H1 (cell line): ENCODE measurements around the gene TSEN2. TPM values are rescaled to one million over a fixed set of nuclear protein-coding genes. Genes with fewer than 3 reads are reported as not detected.

Experiments used
- CTCF ChIA-PET: fragments of 300-600 bp; sonication (Branson Sonifier 250); formaldehyde crosslinking; loops from one replicate; lab custom pipeline; 2021; ENCODE audit not compliant: partially characterized antibody; lab: Charles Lee
- POLR2A ChIA-PET: fragments of 300-600 bp; sonication (Branson Sonifier 250); formaldehyde crosslinking; loops from one replicate; lab custom pipeline; 2021; ENCODE audit warnings: inconsistent platforms; ENCODE audit not compliant: partially characterized antibody; lab: Charles Lee
- DNase-seq, 2 experiments: peaks; one replicate each; pipeline versions ENCODE4 v3.0.0 to v3.0.0-alpha.2; 2010 to 2022; ENCODE audit warnings: low spot score in 2 of 2, low read depth in 1 of 2, mixed read lengths in 1 of 2
- FAIRE-seq: peaks from 2 replicates; lab custom pipeline; 2011; peaks lifted over from hg19 to GRCh38; lab: Jason Lieb, UNC
- H2AFZ ChIP-seq: 2 replicates; pipeline ENCODE4 v1.8.1; 2012; ENCODE audit warnings: low read length, inconsistent platforms
- H2AK5ac ChIP-seq: 2 replicates; pipeline ENCODE4 v1.6.1; 2013; ENCODE audit warnings: low read depth, low read length
- H2BK120ac ChIP-seq: replicated peaks from 2 replicates; pipeline ENCODE3; 2013; ENCODE audit warnings: low read depth, low read length, inconsistent platforms
- H2BK12ac ChIP-seq: 2 replicates; pipeline ENCODE4 v1.6.1; 2013; ENCODE audit warnings: low read depth, low read length
- H2BK15ac ChIP-seq: 2 replicates; pipeline ENCODE4 v1.6.1; 2013; ENCODE audit warnings: low read length
- H2BK20ac ChIP-seq: 2 replicates; pipeline ENCODE4 v1.6.1; 2013; ENCODE audit warnings: low read length
- H2BK5ac ChIP-seq: 2 replicates; pipeline ENCODE4 v1.6.1; 2013; ENCODE audit warnings: low read depth, low read length
- H3K14ac ChIP-seq: 2 replicates; pipeline ENCODE4 v1.6.1; 2013; ENCODE audit warnings: inconsistent platforms; ENCODE audit not compliant: insufficient read length
- H3K18ac ChIP-seq: 2 replicates; pipeline ENCODE4 v1.6.1; 2013; ENCODE audit warnings: low read length; ENCODE audit errors: extremely low read depth
- H3K23ac ChIP-seq: 2 replicates; pipeline ENCODE4 v1.6.1; 2013; ENCODE audit warnings: inconsistent platforms; ENCODE audit not compliant: insufficient read length
- H3K23me2 ChIP-seq: 2 replicates; pipeline ENCODE4 v1.6.1; 2013; ENCODE audit warnings: low read depth, low read length
- H3K27ac ChIP-seq: 2 replicates; pipeline ENCODE4 v1.6.1; 2011; ENCODE audit warnings: low read depth, low read length, inconsistent platforms
- H3K27me3 ChIP-seq, 4 experiments: replicated peaks in 1 of 4; 1 replicate in 1 of 4; 2 replicates in 3 of 4; pipeline versions ENCODE4 v1.6.1 to v1.8.1; 2011 to 2013; ENCODE audit warnings: low read length in 3 of 4, mild to moderate bottlenecking in 3 of 4, inconsistent platforms in 2 of 4, mixed read lengths in 2 of 4, moderate library complexity in 1 of 4; ENCODE audit not compliant: control insufficient read depth in 3 of 4, insufficient read depth in 3 of 4; ENCODE audit errors: extremely low read depth in 1 of 4
- H3K36me3 ChIP-seq, 4 experiments: 2 replicates each; pipeline versions ENCODE4 v1.6.1 to v1.8.1; 2011 to 2013; ENCODE audit warnings: mild to moderate bottlenecking in 4 of 4, low read length in 3 of 4, moderate library complexity in 2 of 4, control low read depth in 1 of 4, inconsistent platforms in 1 of 4; ENCODE audit not compliant: insufficient read depth in 4 of 4, control insufficient read depth in 2 of 4
- H3K4ac ChIP-seq: replicated peaks from 2 replicates; pipeline ENCODE3; 2013; ENCODE audit warnings: low read length, low read depth, mixed read lengths, inconsistent platforms; ENCODE audit not compliant: insufficient read length
- H3K4me1 ChIP-seq, 4 experiments: replicated peaks in 1 of 4; 1 replicate in 1 of 4; 2 replicates in 3 of 4; pipeline versions ENCODE4 v1.6.1 to v1.8.1; 2011 to 2013; ENCODE audit warnings: low read length in 3 of 4, inconsistent platforms in 2 of 4, mixed read lengths in 1 of 4; ENCODE audit not compliant: insufficient read depth in 4 of 4, control insufficient read depth in 3 of 4
- H3K4me2 ChIP-seq, 2 experiments: 2 replicates each; pipeline versions ENCODE4 v1.6.1 to v1.8.1; 2011 to 2013; ENCODE audit warnings: low read depth in 2 of 2, low read length in 2 of 2, control low read depth in 1 of 2, inconsistent platforms in 1 of 2, mild to moderate bottlenecking in 1 of 2; ENCODE audit not compliant: insufficient read depth in 1 of 2
- H3K4me3 ChIP-seq, 4 experiments: fragments of 200-600, 300-600 bp in 1 of 4; sonication (generic), shearing (Covaris generic), sonication (Bioruptor Twin) in 1 of 4; 2 replicates each; pipeline versions ENCODE4 v1.5.1 to v1.8.1; 2011 to 2016; ENCODE audit warnings: low read length in 4 of 4, low read depth in 3 of 4, control low read depth in 2 of 4, inconsistent platforms in 2 of 4, mild to moderate bottlenecking in 2 of 4, mixed read lengths in 1 of 4, moderate library complexity in 1 of 4; ENCODE audit not compliant: insufficient read depth in 2 of 4; ENCODE audit errors: extremely low read depth in 1 of 4
- H3K56ac ChIP-seq: replicated peaks from 2 replicates; pipeline ENCODE3; 2013; ENCODE audit warnings: low read depth, mild to moderate bottlenecking, mixed read lengths, low read length, inconsistent platforms; ENCODE audit not compliant: insufficient read length
- H3K79me1 ChIP-seq: 2 replicates; pipeline ENCODE4 v1.6.1; 2013; ENCODE audit warnings: low read depth, low read length, control low read depth
- H3K79me2 ChIP-seq, 2 experiments: 2 replicates each; pipeline versions ENCODE4 v1.6.1 to v1.8.1; 2012 to 2013; ENCODE audit warnings: low read length in 2 of 2, mild to moderate bottlenecking in 2 of 2, inconsistent platforms in 1 of 2; ENCODE audit not compliant: insufficient read depth in 2 of 2, control insufficient read depth in 1 of 2
- H3K9ac ChIP-seq, 4 experiments: replicated peaks in 1 of 4; 1 replicate in 1 of 4; 2 replicates in 3 of 4; pipeline versions ENCODE4 v1.6.1 to v1.8.1; 2011 to 2013; ENCODE audit warnings: low read depth in 3 of 4, low read length in 3 of 4, control low read depth in 2 of 4, mild to moderate bottlenecking in 2 of 4, moderate library complexity in 2 of 4, inconsistent platforms in 1 of 4; ENCODE audit errors: extremely low read depth in 1 of 4
- H3K9me3 ChIP-seq, 2 experiments: 2 replicates each; pipeline versions ENCODE4 v1.6.1 to v1.8.1; 2012 to 2013; ENCODE audit warnings: mild to moderate bottlenecking in 2 of 2, moderate library complexity in 2 of 2, control low read depth in 1 of 2, inconsistent platforms in 1 of 2, low read depth in 1 of 2, low read length in 1 of 2, mixed read lengths in 1 of 2; ENCODE audit not compliant: insufficient read depth in 2 of 2
- H4K20me1 ChIP-seq, 2 experiments: replicated peaks in 1 of 2; 2 replicates each; pipeline versions ENCODE3 to v1.8.1; 2011 to 2013; ENCODE audit warnings: inconsistent platforms in 2 of 2, low read length in 2 of 2, mild to moderate bottlenecking in 1 of 2; ENCODE audit not compliant: insufficient read depth in 2 of 2, control insufficient read depth in 1 of 2
- H4K5ac ChIP-seq: 2 replicates; pipeline ENCODE4 v1.6.1; 2013; ENCODE audit warnings: low read length, low read depth, mixed read lengths, inconsistent platforms; ENCODE audit not compliant: insufficient read length
- H4K8ac ChIP-seq: 2 replicates; pipeline ENCODE4 v1.8.0; 2013; ENCODE audit warnings: mild to moderate bottlenecking, moderate library complexity, low read length, inconsistent platforms; ENCODE audit not compliant: insufficient read depth; ENCODE audit errors: extremely low read depth
- H4K91ac ChIP-seq: replicated peaks from 2 replicates; pipeline ENCODE3; 2013; ENCODE audit warnings: low read length, mixed read lengths, inconsistent platforms; ENCODE audit not compliant: insufficient read length
- BCL11A ChIP-seq, 2 experiments: IDR thresholded peaks; one replicate each; pipeline ENCODE4 v1.6.1; 2011; ENCODE audit warnings: low read depth in 2 of 2, low read length in 2 of 2, mild to moderate bottlenecking in 2 of 2
- BRCA1 ChIP-seq: IDR thresholded peaks from 2 replicates; pipeline ENCODE4 v1.6.1; 2012; ENCODE audit warnings: low read depth, low read length, improper control_type of control experiment
- GABPA ChIP-seq: IDR thresholded peaks from 2 replicates; pipeline ENCODE4 v1.6.1; 2011; ENCODE audit warnings: mild to moderate bottlenecking, low read length, moderate library complexity, borderline replicate concordance; ENCODE audit not compliant: insufficient read depth
- HDAC6 ChIP-seq: IDR thresholded peaks from one replicate; pipeline ENCODE4 v1.7.1; 2012; ENCODE audit warnings: low read depth, mild to moderate bottlenecking, inconsistent platforms, low read length, moderate library complexity
- KDM1A ChIP-seq: fragments of 200-600, 300-600 bp; sonication (generic); IDR thresholded peaks from 2 replicates; pipeline ENCODE4 v1.7.1; 2016; ENCODE audit warnings: mild to moderate bottlenecking, low read length, borderline replicate concordance
- KDM4A ChIP-seq: IDR thresholded peaks from one replicate; pipeline ENCODE4 v1.7.1; 2012; ENCODE audit warnings: low read depth, mild to moderate bottlenecking, moderate library complexity, low read length, inconsistent platforms; ENCODE audit not compliant: severe bottlenecking
- SIRT6 ChIP-seq: IDR thresholded peaks from one replicate; pipeline ENCODE4 v1.7.1; 2012; ENCODE audit warnings: low read length, inconsistent platforms
- TAF7 ChIP-seq: optimal IDR thresholded peaks from 2 replicates; pipeline ENCODE3; 2011; ENCODE audit warnings: low read depth, mild to moderate bottlenecking, inconsistent platforms, low read length, moderate library complexity, borderline replicate concordance
- WGBS, 2 experiments: shearing (Covaris generic) in 1 of 2; methylation state at CpG; one replicate each; pipeline versions ENCODE4 v1.1.6 to v1.1.7; 2013 to 2015; ENCODE audit warnings: low lambda C conversion rate in 2 of 2, mixed read lengths in 2 of 2, inconsistent platforms in 1 of 2, low coverage in 1 of 2, missing lambda C conversion rate in 1 of 2; ENCODE audit not compliant: insufficient replicate concordance in 2 of 2, insufficient coverage in 1 of 2, insufficient read length in 1 of 2; ENCODE audit errors: extremely low coverage in 1 of 2, missing lambda C conversion rate in 1 of 2; 5-methylcytosine and 5-hydroxymethylcytosine counted together
- polyA plus RNA-seq, 7 experiments: library from polyadenylated mRNA; depleted of rRNA in 3 of 7; stranded (reverse) in 5 of 7; unstranded in 2 of 7; fragments of >200 nt in 5 of 7; fragments of 200-250 nt in 2 of 7; gene quantifications; 1 replicate in 5 of 7; 2 replicates in 1 of 7; 4 replicates in 1 of 7; pipeline versions ENCODE4 v1.2.1 to v1.2.3, GENCODE V29; 2011 to 2013; ENCODE audit warnings: missing spikeins in 2 of 7, mixed read lengths in 2 of 7
- total RNA-seq: library from RNA; stranded (reverse); fragmentation: NEBNext Ultra II Directional; extraction: Animal tissue kit (Norgen Biotek cat#: 25700); gene quantifications from 2 replicates; pipeline ENCODE4 v1.2.1, GENCODE V29; 2021
- TF ChIP-seq, protein P1 (sequence below), 3 experiments: IDR thresholded peaks; 1 replicate in 2 of 3; 2 replicates in 1 of 3; pipeline versions ENCODE4 v1.5.1 to v1.6.1; 2011; ENCODE audit warnings: low read length in 3 of 3, mild to moderate bottlenecking in 3 of 3, inconsistent platforms in 2 of 3, low read depth in 1 of 3, moderate library complexity in 1 of 3; ENCODE audit not compliant: insufficient read depth in 1 of 3; ENCODE audit errors: control extremely low read depth in 1 of 3

Gene TSEN2
- total and polyA plus RNA-seq, 2 of the 8 experiments (the other 6 are each of a cell fraction or from before 2014, with no cell fraction given), result 16.1 to 22.4 TPM

DNA sequence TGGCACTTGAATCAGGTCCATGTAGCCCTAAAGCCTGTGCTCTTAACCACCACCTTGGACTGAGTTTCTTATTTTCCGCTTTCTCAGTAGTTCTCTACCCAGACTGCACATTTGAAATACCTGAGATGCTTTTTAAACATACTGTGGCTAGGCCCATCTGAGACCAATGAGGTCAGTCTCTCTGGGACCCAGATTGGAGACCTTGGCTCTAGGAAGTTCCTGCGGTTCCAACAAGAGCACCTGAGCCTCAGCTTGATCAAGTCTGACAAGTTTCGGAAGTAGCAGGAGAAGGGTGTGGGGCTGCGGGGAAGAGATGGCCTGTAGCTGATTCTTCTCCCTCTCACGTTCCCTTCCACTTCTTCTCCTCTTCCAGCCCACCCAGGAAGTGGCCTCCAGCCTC is 11.5 kb upstream of the TSEN2 start:
- Histone ChIP-seq H3K4me3 (no peak overlapping the region), H3K14ac (no peak overlapping the region), H2BK5ac (no peak overlapping the region), H3K4me2 (no peak overlapping the region), H3K56ac (no peak overlapping the region), H3K4me1 (peaks cover 0 to 4% (median 0%) of the 10 kb centered on the region in 4 experiments; a peak in 2 of 7 replicates), H3K27me3 (no peaks in the 10 kb centered on the region), H3K36me3 (no peaks in the 10 kb centered on the region), H3K79me2 (no peaks in the 10 kb centered on the region), H3K79me1 (no peaks in the 10 kb centered on the region), H4K91ac (no peak overlapping the region), H2AK5ac (no peak overlapping the region), H3K27ac (no peak overlapping the region), H2BK120ac (no peak overlapping the region), H2AFZ (no peak overlapping the region), H2BK20ac (no peak overlapping the region), H4K8ac (no peak overlapping the region; the same call in 1 of the 2 replicates), H3K23me2 (no peaks in the 10 kb centered on the region), H3K18ac (no peak overlapping the region), H3K9me3 (no peaks in the 10 kb centered on the region), H3K4ac (no peak overlapping the region), H3K23ac (no peak overlapping the region), H4K20me1 (no peaks in the 10 kb centered on the region), H2BK15ac (no peak overlapping the region), H4K5ac (no peak overlapping the region), H3K9ac (no peak overlapping the region), H2BK12ac (no peak overlapping the region)
- TF ChIP-seq, protein P1, sequence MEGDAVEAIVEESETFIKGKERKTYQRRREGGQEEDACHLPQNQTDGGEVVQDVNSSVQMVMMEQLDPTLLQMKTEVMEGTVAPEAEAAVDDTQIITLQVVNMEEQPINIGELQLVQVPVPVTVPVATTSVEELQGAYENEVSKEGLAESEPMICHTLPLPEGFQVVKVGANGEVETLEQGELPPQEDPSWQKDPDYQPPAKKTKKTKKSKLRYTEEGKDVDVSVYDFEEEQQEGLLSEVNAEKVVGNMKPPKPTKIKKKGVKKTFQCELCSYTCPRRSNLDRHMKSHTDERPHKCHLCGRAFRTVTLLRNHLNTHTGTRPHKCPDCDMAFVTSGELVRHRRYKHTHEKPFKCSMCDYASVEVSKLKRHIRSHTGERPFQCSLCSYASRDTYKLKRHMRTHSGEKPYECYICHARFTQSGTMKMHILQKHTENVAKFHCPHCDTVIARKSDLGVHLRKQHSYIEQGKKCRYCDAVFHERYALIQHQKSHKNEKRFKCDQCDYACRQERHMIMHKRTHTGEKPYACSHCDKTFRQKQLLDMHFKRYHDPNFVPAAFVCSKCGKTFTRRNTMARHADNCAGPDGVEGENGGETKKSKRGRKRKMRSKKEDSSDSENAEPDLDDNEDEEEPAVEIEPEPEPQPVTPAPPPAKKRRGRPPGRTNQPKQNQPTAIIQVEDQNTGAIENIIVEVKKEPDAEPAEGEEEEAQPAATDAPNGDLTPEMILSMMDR (IDR thresholded peaks at IDR 0.05; ENCODE audit: control extremely low read depth in 1 of 3, insufficient read depth in 1 of 3, low read depth in 1 of 3, low read length in 3 of 3), result no peak
- TF ChIP-seq KDM4A (no peak), HDAC6 (no peak), BRCA1 (no peak), TAF7 (no peak), KDM1A (no peak), GABPA (no peak), BCL11A (IDR thresholded peaks at IDR 0.05; ENCODE audit: low read depth in 2 of 2, low read length in 2 of 2) (no peak), SIRT6 (no peak)
- FAIRE-seq (no peak), DNase-seq (no peak)
- WGBS, 2 experiments, result 79% methylated on average over 5 of the region's 5 CpGs; no CpG with 5 or more reads in 1 of the 2 experiments
- CTCF ChIA-PET, result interaction anchor here (1.2 to 5.3 kb wide), 3 partner anchors 15 to 334 kb away, joined by 3 to 25 read pairs (median 4); no protein-coding TSS in a partner anchor
- POLR2A ChIA-PET, result no interaction called here
